ENCODE data around the gene KRT2.

The KRT2 gene

GRCh38 chr12:52615208-52615868 is 36.7 kb downstream of the KRT2 start:
- no peak for DNase-seq (ENCODE audit: low read depth)

DNA sequence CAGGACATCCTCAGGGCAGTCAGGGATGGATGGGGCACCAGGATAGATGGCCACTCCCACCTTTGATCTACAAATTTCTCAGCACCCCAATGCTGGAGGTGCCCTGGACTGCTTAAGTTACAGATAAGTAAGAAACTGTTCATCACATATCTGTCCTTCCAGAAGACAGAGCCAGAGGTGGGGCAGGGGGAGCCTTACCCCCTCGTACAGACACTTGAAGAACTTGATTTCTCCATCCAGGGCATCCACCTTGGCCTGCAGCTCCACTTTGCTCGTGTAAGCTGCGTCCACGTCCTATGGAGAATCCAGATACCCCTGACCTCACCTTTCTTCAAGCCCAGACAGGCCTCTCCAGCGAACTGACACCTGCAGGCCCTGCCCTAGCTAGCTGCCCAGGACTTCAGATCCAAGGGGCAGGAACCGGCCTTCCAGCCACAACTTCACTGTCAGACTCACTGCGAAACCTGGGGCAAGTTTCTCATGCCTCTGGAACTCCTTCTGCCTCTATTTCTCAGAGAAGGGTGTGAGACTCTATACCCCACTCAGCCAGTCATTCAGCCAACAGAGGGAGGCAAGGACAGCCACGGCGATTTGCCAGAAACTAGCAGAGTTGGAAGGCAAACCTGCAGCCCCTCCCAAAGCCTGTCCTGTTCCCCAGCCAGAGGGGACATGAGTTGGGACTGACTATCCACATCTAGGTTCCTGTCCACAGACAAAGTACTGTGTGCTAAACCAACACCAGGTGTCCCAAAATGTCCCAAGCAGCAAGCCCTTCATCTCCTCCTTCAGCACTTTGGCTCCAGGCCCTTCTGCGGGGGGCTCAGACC is 37.4 kb downstream of the KRT2 start:
- DNase-seq (ENCODE audit: low read depth): no peak

DNA sequence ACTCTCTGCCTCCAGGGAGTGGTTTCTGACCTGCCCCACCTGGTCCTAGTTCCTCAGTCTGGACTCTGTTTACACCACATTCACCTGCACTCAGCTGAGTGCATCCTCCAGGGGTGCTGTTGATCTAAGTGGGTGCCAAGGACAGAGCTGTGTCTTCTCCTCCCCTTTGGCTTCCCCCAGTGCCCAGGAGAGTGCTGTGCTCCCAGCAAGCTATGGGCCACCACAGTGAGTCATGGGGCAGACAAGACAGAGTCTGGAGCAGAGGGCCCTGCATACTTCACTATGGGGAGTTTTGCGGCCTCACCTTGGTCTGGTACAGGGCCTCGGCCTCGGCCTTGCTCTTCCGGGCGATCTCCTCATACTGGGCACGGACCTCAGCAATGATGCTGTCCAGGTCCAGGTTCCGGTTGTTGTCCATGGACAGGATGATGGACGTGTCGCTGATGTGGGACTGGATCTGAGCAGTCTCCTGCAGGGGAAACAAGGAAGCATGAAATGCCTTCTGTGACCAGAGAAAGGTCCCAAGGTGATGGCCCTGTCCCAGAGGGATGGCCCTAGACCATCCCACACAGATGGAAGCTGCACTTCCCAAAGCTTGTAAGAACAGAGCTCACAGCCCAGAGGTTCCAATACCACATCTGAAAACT is 38.5 kb downstream of the KRT2 start:
- no peak for DNase-seq (ENCODE audit: low read depth)

DNA sequence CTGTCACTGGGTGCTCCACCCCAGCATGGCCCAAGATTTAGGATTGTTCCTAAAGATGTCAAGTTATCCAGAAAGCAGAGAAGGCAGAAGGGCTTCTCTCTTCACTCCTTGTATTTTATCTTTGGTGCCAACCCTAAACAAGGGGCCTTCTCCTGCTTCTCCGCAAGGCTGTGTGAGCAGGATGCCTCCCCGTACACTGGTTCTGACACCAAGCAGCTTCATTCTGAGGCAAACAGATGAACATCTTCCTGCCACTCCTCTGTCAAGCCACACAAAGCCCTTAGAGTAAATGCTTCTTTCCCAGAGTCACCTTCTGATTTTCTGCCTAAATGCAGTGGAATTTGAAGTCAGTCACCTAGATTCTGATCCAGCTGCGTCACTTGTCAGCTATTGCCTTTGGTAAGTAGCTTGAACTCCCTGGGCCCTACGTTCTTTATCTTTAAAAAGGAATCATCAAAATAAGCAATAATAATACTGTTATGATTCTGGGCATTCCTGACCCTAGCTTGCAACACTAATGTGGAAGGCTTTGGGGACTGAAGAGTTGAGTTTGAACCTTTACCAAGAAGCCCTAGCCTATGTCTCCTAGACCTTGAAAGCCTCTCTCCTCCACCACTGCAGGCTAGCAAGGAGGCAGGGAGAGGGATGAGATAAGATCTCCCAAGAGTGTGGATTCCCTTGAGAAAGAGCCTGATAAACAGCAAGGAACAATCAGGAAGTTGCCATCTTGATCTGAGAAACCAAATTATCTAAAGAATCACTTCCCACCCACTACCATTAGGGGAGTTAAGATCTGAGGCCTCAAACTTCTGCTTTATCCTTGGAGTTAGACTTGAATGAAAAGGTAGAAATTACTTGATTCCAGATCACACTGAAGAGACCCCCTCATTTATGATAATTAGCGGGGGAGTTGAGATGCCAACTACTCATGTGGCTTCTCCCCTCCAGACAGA is 39.3 kb downstream of the KRT2 start:
- DNase-seq (ENCODE audit: low read depth): no peak

DNA sequence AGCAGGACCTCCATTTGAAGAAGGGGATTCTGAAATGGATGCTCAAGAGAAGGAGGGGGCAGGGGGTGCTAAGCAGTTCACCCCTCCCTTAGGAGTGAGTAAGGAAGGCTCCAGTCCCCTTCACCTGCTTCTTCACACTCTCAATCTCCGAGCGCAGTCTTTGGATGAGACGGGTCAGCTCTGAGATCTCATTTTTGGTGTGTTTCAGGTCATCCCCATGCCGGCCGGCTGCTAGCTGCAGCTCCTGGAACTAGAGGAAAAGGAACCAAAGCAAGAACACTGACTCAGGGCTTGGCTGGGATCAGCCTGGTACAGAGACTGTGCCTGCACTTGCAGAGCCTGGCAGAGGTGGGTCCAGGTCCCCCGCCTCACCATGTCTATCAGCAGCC is 40.9 kb downstream of the KRT2 start:
- DNase-seq (ENCODE audit: low read depth): no peak

DNA sequence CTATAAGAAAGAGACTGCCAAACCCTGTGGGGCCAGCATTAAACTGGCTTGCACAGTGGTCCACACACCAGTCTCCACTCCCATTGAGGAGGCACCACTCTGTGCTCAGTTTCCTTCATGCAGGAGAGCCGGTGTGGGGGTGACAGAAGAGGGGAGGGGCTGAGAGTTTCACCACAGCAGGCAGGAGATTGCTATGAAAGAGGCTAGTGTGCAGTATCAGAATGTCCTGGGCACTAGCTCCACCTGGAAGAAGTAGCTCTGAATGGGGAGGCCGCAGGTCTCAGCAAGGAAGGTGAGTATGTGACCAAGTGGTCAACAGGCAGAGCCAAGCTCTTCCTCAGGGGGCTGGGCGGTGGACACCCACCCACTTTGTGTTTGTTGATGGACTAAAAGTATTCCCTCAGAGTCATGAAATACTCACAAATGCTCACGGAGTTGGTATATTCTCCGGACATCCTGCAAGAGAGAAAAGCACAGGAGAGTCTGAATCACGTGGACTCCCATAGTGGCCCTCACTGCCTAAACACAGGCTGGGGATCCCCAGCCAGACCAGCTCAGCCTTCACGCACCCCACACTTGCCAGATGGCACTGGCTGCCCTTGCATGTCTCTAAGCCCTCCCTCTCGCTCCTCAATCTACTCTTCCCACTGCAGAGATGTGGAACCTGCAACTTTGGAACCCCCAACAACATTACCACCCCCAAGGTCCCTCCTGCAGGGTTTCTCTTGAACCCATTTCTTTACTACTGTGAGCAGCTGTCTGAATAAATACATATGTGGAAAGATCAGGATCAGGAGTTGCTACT is 43.0 kb downstream of the KRT2 start:
- no peak for DNase-seq (ENCODE audit: low read depth)

DNA sequence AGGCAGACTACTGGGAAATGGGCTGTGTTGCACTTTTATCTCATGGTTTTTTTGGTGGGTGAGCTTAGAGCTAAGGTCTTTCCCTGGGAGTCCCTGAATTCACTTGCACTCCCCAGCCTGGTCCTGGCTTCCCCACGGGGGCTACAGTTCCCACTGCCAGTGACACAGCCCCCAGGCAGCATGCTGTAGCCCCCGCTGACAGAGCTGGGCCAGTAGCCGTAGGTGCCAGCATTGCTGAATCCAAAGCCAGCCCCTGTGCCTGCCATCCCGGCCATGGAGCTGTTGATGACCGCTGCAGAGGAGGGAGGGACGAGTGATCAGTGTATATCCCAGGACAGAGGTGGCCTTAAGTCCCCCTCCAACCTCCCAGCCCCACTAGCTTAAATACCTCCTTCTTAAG is 43.9 kb downstream of the KRT2 start:
- no peak for DNase-seq (ENCODE audit: low read depth)

- DNase-seq (ENCODE audit: low read depth): no peak
Observed at GRCh38 chr12:52607314-52607713, 44.7 kb downstream of the KRT2 start.

DNA sequence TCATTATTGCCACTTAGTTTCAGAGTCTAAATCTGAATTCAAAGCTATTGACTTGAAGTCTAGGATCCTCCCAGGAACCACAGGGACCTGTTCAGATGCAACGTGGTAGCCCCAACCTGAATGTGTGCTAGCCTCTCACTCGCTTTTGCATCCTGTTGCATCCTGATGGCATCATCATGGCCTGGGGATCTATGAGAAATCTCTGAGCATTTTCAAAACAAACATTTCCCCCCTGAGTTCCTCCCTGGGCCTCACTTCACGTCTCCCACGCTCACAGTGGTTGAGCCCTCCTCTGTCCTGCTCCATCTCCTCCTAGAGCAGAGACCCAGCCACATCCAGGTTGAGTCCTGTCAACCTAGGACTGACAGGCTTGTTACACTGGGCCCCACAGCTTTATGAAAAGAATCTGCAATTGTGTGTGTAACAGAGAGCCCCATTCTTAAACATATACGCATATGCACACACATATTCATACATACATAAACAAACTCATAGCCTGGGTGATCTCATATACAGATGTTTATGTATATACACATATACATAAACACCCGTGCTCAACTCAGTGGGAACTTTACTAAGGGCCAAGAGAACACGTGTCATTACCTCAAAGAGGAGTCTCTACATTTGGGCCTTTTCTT is 45.3 kb downstream of the KRT2 start:
- DNase-seq (ENCODE audit: low read depth): no peak

DNA sequence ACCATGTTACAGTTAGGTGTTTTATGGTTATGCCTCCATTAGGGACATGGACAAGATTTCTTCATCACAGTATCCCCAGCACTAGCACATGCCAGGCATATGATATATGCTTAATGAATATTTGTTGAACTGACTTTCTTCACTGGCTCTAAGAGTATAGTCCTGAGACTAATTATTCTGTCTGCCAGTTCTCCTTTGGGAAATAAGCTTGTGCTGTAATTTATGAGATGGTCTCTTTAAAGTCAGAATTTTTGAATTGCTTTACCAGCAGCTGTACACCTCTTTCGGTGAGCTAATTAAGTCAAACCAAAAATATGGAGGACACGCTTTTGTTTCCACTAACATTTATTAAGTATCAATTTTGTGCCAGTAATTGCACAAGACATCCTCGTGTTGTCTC is 45.9 kb downstream of the KRT2 start:
- DNase-seq (ENCODE audit: low read depth): no peak

DNA sequence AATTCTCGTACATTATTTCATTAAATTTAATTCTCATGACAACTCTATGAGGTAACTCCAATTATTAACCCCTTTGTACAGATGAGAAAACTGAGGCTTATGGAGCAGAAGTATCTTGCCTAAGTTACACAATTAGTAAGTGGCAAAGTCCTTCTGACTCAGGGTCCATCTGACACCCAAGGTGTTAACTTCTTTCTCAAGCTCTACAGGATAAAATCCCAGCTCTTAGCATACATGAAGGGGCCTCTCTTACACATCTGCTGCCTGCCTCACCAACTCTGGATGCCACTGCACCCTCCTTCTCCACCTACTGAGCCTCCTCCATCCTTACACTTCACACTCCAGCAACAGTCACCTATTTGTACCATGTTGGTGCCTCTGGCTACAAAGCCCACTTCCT is 46.5 kb downstream of the KRT2 start:
- DNase-seq (ENCODE audit: low read depth): no peak

DNA sequence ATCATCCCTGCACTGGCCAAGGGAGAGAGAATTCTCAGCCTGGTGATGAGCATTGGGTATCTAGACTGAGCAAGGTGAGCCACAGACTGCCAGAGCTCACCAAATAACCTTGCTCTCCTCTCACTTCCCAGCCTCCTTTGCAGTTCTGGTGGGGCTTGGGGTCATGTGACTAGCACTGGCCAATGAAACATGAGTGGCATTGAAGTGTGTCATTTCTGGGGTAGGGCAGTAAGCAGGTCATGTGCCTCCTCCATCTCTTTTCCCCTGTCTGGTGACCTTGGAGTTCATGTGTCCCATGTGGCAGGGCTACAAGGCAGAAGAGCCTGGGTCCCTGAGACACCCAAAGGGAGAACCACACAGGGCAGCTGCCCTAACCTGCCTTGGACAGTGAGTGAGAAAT is 47.2 kb downstream of the KRT2 start:
- no peak for DNase-seq (ENCODE audit: low read depth)

- DNase-seq (ENCODE audit: low read depth): peak; percentile 13
Observed at GRCh38 chr12:52603314-52603713, 48.7 kb downstream of the KRT2 start.

DNA sequence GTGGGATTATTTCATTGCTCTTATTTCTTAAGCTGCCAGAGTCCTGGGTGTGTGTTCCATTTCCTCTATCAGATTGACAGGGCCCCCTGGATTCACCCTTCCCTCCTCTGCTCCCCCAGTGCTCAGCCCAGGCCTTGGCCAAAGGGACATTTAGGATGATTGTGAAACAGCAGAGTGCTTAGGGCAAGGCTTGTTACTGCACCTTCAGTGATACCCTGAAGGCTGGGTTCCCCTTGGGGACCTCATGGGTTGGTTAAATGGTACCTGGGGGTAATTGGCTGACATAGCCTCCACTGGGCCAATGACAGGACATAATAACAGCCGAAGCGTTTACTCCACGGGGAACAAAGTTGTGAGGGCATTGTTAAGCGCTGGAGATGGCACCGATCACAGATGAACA is 49.5 kb downstream of the KRT2 start:
- no peak for DNase-seq (ENCODE audit: low read depth)

- DNase-seq (ENCODE audit: low read depth): no peak
Observed at GRCh38 chr12:52601671-52602070, 50.3 kb downstream of the KRT2 start.

DNA sequence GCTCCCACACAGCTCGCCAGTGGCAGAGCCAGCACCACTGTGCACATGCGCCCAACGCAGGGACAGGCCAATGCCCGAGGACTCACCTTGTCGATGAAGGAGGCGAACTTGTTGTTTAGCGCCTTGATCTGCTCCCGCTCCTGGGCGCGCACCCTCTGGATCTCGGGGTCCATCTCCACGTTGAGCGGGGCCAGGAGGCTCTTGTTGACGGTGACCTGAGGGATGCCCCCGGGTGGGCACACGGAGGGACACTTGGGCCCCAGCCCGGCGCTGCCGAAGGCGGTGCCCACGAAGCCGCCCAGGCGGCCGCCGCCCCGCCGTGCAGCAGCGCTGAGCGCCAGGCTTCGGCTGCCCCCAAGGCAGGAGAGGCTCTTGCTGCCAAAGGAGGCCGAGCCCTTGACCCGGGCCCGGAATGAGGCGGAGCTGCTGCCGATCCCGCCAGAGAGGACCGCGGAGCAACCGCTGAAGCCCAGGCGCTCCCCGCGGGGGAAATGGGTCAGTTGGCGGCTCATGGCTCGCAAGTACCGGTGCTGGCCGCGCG is 51.0 kb downstream of the KRT2 start, which contains the start of gene KRT72:
Gene KRT72 (minus strand): TSS at position 523 of the 541 bp plus-strand sequence. CDS start 11 bp downstream, at position 512.
- no peak for DNase-seq (ENCODE audit: low read depth)

GRCh38 chr12:52600475-52600874 is 51.5 kb downstream of the KRT2 start:
- DNase-seq (ENCODE audit: low read depth): no peak

DNA sequence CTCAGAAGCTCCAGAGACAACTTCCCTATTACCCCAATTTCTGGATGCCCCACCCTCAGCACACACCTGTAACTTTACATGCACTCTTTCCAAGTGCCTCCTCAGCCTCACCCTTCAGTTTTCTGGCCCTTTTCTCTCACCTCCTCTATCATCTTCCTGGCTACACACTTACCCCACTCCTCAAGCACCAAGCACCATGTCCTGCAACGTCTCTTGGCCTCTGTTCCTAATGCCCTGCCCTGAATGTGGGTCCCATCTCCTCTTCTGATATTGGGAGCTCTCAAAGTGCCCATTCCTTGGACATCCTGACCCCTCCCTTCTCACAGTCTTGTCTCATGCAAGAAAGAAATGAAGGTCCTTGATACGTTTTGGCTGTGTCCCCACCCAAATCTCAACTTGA is 51.9 kb downstream of the KRT2 start:
- no peak for DNase-seq (ENCODE audit: low read depth)

GRCh38 chr12:52598966-52599365 is 53.0 kb downstream of the KRT2 start:
- DNase-seq (ENCODE audit: low read depth): no peak
